Measurements from ENCODE around the gene LYZL6. TPM values are rescaled to one million over a fixed set of nuclear protein-coding genes. Genes with fewer than 3 reads are reported as not detected.

LYZL6 gene
- total and polyA plus RNA-seq, 2 of the 8 experiments (the other 6 are each of a cell fraction or from before 2014, with no cell fraction given) = not detected

- TF ChIP-seq, protein P1, sequence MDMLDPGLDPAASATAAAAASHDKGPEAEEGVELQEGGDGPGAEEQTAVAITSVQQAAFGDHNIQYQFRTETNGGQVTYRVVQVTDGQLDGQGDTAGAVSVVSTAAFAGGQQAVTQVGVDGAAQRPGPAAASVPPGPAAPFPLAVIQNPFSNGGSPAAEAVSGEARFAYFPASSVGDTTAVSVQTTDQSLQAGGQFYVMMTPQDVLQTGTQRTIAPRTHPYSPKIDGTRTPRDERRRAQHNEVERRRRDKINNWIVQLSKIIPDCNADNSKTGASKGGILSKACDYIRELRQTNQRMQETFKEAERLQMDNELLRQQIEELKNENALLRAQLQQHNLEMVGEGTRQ (IDR thresholded peaks at IDR 0.05; ENCODE audit: low read length) = no peak
- no peak for TF ChIP-seq CBX8 (IDR thresholded peaks at IDR 0.05; ENCODE audit: borderline replicate concordance, low read depth, low read length)
- TF ChIP-seq KDM5A (IDR thresholded peaks at IDR 0.05; ENCODE audit: low read length) = no peak
Observed at GRCh38 chr17:35936063-35936462, 7.5 kb downstream of the LYZL6 start (continued).
